CD14-positive monocyte (primary cell): ENCODE results near the gene CYSTM1. TPM values are rescaled to one million over a fixed set of nuclear protein-coding genes. Genes with fewer than 3 reads are reported as not detected.

Experiments used
- DNase-seq, 3 donors: peaks; one replicate each; pipeline ENCODE4 v3.0.0-alpha.2; 2011 to 2022
- H2AFZ ChIP-seq: 2 replicates; pipeline ENCODE4 v1.6.0; 2012; ENCODE audit warnings: mild to moderate bottlenecking, low read depth, low read length, inconsistent platforms; ENCODE audit not compliant: insufficient read depth, poor library complexity, severe bottlenecking
- H3K27ac ChIP-seq, 2 donors: 1 replicate in 1 of 2; 2 replicates in 1 of 2; pipeline ENCODE4 v1.5.1; 2012 to 2013; ENCODE audit warnings: low read length in 2 of 2, control low read depth in 1 of 2, inconsistent platforms in 1 of 2, low read depth in 1 of 2, mild to moderate bottlenecking in 1 of 2
- H3K27me3 ChIP-seq, 2 donors: one replicate each; pipeline versions ENCODE4 v1.6.0 to v1.6.1; 2011 to 2013; ENCODE audit warnings: low read length in 2 of 2; ENCODE audit not compliant: control insufficient read depth in 2 of 2, insufficient read depth in 2 of 2
- H3K36me3 ChIP-seq, 2 donors: replicated peaks in 1 of 2; 1 replicate in 1 of 2; 2 replicates in 1 of 2; pipeline versions ENCODE4 v1.5.1 to v1.6.1; 2012 to 2013; ENCODE audit warnings: low read length in 2 of 2, control low read depth in 1 of 2, inconsistent platforms in 1 of 2, mild to moderate bottlenecking in 1 of 2; ENCODE audit not compliant: insufficient read depth in 2 of 2, control insufficient read depth in 1 of 2
- H3K4me1 ChIP-seq, 2 donors: 1 replicate in 1 of 2; 2 replicates in 1 of 2; pipeline versions ENCODE4 v1.5.1 to v1.6.1; 2012 to 2013; ENCODE audit warnings: low read length in 2 of 2, control low read depth in 1 of 2, inconsistent platforms in 1 of 2, mild to moderate bottlenecking in 1 of 2, moderate library complexity in 1 of 2; ENCODE audit not compliant: insufficient read depth in 2 of 2, control insufficient read depth in 1 of 2
- H3K4me2 ChIP-seq: replicated peaks from 2 replicates; pipeline ENCODE3; 2012; ENCODE audit warnings: low read length, moderate library complexity, mild to moderate bottlenecking; ENCODE audit not compliant: poor library complexity, severe bottlenecking; ENCODE audit errors: extremely low read depth
- H3K4me3 ChIP-seq, 3 experiments: fragments of 200-600 bp in 1 of 3; sonication (generic) in 1 of 3; replicated peaks in 1 of 3; 1 replicate in 2 of 3; 2 replicates in 1 of 3; pipeline ENCODE4 v1.5.1; 2011 to 2013; ENCODE audit warnings: low read length in 3 of 3, mild to moderate bottlenecking in 3 of 3, control low read depth in 2 of 3, low read depth in 2 of 3, inconsistent platforms in 1 of 3, moderate library complexity in 1 of 3
- H3K79me2 ChIP-seq: 2 replicates; pipeline ENCODE4 v1.6.0; 2012; ENCODE audit warnings: mild to moderate bottlenecking, control low read depth, inconsistent platforms, low read length, moderate library complexity; ENCODE audit not compliant: insufficient read depth
- H3K9ac ChIP-seq: 2 replicates; pipeline ENCODE4 v1.6.0; 2017; ENCODE audit warnings: low read length, mild to moderate bottlenecking; ENCODE audit not compliant: insufficient read depth, poor library complexity, severe bottlenecking
- H3K9me3 ChIP-seq, 2 donors: replicated peaks in 1 of 2; 1 replicate in 1 of 2; 2 replicates in 1 of 2; pipeline versions ENCODE4 v1.5.1 to v1.6.1; 2012 to 2013; ENCODE audit warnings: low read length in 2 of 2, control low read depth in 1 of 2; ENCODE audit not compliant: control insufficient read depth in 1 of 2, insufficient read depth in 1 of 2
- H4K20me1 ChIP-seq: 2 replicates; pipeline ENCODE4 v1.6.0; 2012; ENCODE audit warnings: mild to moderate bottlenecking, low read length, control low read depth, moderate library complexity; ENCODE audit not compliant: insufficient read depth
- H3K27ac Mint-ChIP-seq, 7 donors: one replicate each; pipeline ENCODE4 v1.8.0; 2020; ENCODE audit warnings: mild to moderate bottlenecking in 7 of 7, mixed read lengths in 7 of 7, moderate library complexity in 6 of 7, inconsistent platforms in 2 of 7
- H3K27me3 Mint-ChIP-seq, 3 donors: one replicate each; pipeline ENCODE4 v1.8.0; 2021 to 2022; ENCODE audit warnings: low read depth in 3 of 3, mild to moderate bottlenecking in 3 of 3, mixed read lengths in 3 of 3, moderate library complexity in 3 of 3, inconsistent platforms in 1 of 3
- H3K36me3 Mint-ChIP-seq, 2 donors: one replicate each; pipeline ENCODE4 v1.8.0; 2020; ENCODE audit warnings: mixed read lengths in 2 of 2, inconsistent platforms in 1 of 2, mild to moderate bottlenecking in 1 of 2
- H3K4me1 Mint-ChIP-seq: one replicate; pipeline ENCODE4 v1.8.0; 2020; ENCODE audit warnings: mild to moderate bottlenecking, mixed read lengths
- H3K4me3 Mint-ChIP-seq, 2 donors: one replicate each; pipeline ENCODE4 v1.8.0; 2020; ENCODE audit warnings: mild to moderate bottlenecking in 2 of 2, mixed read lengths in 2 of 2, moderate library complexity in 1 of 2
- H3K9me3 Mint-ChIP-seq, 7 donors: one replicate each; pipeline ENCODE4 v1.8.0; 2020 to 2022; ENCODE audit warnings: mixed read lengths in 7 of 7, mild to moderate bottlenecking in 6 of 7, moderate library complexity in 6 of 7, inconsistent platforms in 2 of 7
- CTCF ChIP-seq: fragments of 200-600 bp; IDR thresholded peaks from one replicate; pipeline ENCODE4 v1.8.0; 2022; ENCODE audit warnings: antibody characterized with exemption, mild to moderate bottlenecking
- WGBS: methylation state at CpG from one replicate; pipeline ENCODE4 v1.1.5; 2013; ENCODE audit warnings: missing lambda C conversion rate; ENCODE audit not compliant: insufficient coverage; 5-methylcytosine and 5-hydroxymethylcytosine counted together
- intact Hi-C, 2 donors: fragments of 100-400 bp; cut with micrococcal nuclease; formaldehyde crosslinking; loops; one replicate each; pipeline versions ENCODE4 v1.15.0 to v1.15.1; 2023
- polyA plus RNA-seq, 3 donors: library from polyadenylated mRNA; depleted of rRNA in 1 of 3; unstranded in 2 of 3; stranded (reverse) in 1 of 3; fragments of 300-500 nt in 2 of 3; fragments of >200 nt in 1 of 3; fragmentation: Illumina TruSeq in 2 of 3; gene quantifications; 1 replicate in 2 of 3; 2 replicates in 1 of 3; pipeline ENCODE4 v1.2.3, GENCODE V29; 2012 to 2021

Gene CYSTM1
- polyA plus RNA-seq, 3 donors, result 14.0 to 40.0 (median 36.7) TPM

DNA sequence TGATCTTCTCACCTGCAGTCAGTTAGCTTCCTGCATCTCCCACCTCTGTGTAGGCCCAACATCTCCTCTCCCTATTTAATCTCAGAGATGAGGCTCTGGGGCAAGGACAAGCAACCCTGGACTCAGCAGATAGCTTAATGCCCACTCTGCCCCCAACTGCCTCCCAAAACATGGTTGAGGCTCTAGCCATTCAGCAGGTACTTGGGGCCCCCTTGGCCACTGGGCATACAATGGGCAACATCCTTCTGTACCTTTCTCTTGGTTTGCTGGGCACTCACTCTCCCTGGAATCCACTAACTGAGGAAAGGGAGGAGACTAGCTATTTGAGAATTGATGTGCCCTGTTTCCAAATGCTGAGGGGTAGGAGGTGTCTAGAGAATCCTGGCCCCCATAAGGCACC, 39.9 kb upstream of the CYSTM1 start:
- H3K27me3 Mint-ChIP-seq, result peaks cover 3 to 10% (median 4%) of the 10 kb centered on the region in 3 donors
- peaks cover 31% of the 10 kb centered on the region for H3K4me1 Mint-ChIP-seq

GRCh38 chr5:140136624-140137023, 38.4 kb upstream of the CYSTM1 start:
- Mint-ChIP-seq H3K27me3 (peaks cover 4 to 12% (median 5%) of the 10 kb centered on the region in 3 donors), H3K4me1 (peaks cover 32% of the 10 kb centered on the region), H3K36me3 (no peaks in the 10 kb centered on the region), H3K4me3 (no peak overlapping the region), H3K27ac (peak overlapping the region in 1 of 7 donors; percentile 46), H3K9me3 (no peaks in the 10 kb centered on the region)
- WGBS, result 100% methylated on average over 1 of the region's 1 CpG
- DNase-seq, result no peak
- Histone ChIP-seq H3K27me3 (no peaks in the 10 kb centered on the region), H3K36me3 (no peaks in the 10 kb centered on the region), H4K20me1 (peaks cover 21% of the 10 kb centered on the region), H3K4me3 (no peak overlapping the region), H3K4me1 (peaks cover 14 to 17% of the 10 kb centered on the region in 2 donors), H3K9me3 (no peaks in the 10 kb centered on the region), H2AFZ (no peak overlapping the region), H3K4me2 (no peak overlapping the region), H3K79me2 (peaks cover 3% of the 10 kb centered on the region), H3K27ac (no peak overlapping the region), H3K9ac (no peak overlapping the region)
- intact Hi-C loops, result no loop called here
- no peak for TF ChIP-seq CTCF

More for the DNA sequence above, 39.9 kb upstream of the CYSTM1 start:
- no peak overlapping the region for H3K4me2 ChIP-seq
- Mint-ChIP-seq H3K27ac (no peak overlapping the region), H3K9me3 (no peaks in the 10 kb centered on the region), H3K4me3 (no peak overlapping the region), H3K36me3 (no peaks in the 10 kb centered on the region)
- no peaks in the 10 kb centered on the region for H3K27me3 ChIP-seq
- H3K9ac ChIP-seq, result no peak overlapping the region
- no peak for DNase-seq
- H2AFZ ChIP-seq, result no peak overlapping the region
- H3K36me3 ChIP-seq, result no peaks in the 10 kb centered on the region
- peaks cover 19 to 25% of the 10 kb centered on the region in 2 donors for H3K4me1 ChIP-seq
- H4K20me1 ChIP-seq, result peaks cover 22% of the 10 kb centered on the region
- no peaks in the 10 kb centered on the region for H3K9me3 ChIP-seq
- H3K4me3 ChIP-seq, result no peak overlapping the region
- TF ChIP-seq CTCF, result no peak
- no peak overlapping the region for H3K27ac ChIP-seq
- intact Hi-C loops, result no loop called here
- H3K79me2 ChIP-seq, result peaks cover 3% of the 10 kb centered on the region
